Astrocyte of the spinal cord (primary cell): Measurements from ENCODE around the gene SCG5.

ENCODE experiments used
- DNase-seq: peaks from one replicate; pipeline ENCODE4 v3.0.0; 2011; ENCODE audit warnings: low read depth, low spot score
- H3K4me3 ChIP-seq: 2 replicates; pipeline ENCODE4 v1.5.1; 2011; ENCODE audit warnings: low read depth, mild to moderate bottlenecking, low read length, moderate library complexity
- in situ Hi-C: cut with HindIII; loops from 2 replicates; pipeline ENCODE4 v1.10.0; 2017; ENCODE audit warnings: low sequenced_read_pairs
- TF ChIP-seq, protein P1 (sequence below): IDR thresholded peaks from 2 replicates; pipeline ENCODE4 v1.5.1; 2012; ENCODE audit warnings: low read depth, mild to moderate bottlenecking, low read length, inconsistent platforms

The SCG5 gene

DNA sequence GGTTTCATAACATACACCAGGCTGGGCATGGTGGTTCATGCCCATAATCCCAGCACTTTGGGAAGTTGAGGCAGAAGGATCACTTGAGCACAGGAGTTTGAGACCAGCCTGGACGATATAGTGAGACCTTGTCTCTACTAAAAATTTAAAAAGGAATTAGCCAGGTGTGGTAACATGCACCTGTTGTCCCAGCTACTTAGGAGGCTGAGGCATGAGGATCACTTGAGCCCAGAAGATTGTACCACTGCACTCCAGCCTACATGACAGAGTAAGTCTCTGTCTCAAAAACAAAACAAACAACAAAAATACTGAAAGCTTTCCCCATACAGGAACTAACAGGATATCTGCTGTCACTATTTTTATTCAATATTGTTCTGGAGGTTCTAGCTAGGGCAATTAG, 97.2 kb downstream of the SCG5 start:
- DNase-seq: no peak
- in situ Hi-C loops: no loop called here
- H3K4me3 ChIP-seq: no peak overlapping the region
- TF ChIP-seq, protein P1, sequence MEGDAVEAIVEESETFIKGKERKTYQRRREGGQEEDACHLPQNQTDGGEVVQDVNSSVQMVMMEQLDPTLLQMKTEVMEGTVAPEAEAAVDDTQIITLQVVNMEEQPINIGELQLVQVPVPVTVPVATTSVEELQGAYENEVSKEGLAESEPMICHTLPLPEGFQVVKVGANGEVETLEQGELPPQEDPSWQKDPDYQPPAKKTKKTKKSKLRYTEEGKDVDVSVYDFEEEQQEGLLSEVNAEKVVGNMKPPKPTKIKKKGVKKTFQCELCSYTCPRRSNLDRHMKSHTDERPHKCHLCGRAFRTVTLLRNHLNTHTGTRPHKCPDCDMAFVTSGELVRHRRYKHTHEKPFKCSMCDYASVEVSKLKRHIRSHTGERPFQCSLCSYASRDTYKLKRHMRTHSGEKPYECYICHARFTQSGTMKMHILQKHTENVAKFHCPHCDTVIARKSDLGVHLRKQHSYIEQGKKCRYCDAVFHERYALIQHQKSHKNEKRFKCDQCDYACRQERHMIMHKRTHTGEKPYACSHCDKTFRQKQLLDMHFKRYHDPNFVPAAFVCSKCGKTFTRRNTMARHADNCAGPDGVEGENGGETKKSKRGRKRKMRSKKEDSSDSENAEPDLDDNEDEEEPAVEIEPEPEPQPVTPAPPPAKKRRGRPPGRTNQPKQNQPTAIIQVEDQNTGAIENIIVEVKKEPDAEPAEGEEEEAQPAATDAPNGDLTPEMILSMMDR: no peak

DNA sequence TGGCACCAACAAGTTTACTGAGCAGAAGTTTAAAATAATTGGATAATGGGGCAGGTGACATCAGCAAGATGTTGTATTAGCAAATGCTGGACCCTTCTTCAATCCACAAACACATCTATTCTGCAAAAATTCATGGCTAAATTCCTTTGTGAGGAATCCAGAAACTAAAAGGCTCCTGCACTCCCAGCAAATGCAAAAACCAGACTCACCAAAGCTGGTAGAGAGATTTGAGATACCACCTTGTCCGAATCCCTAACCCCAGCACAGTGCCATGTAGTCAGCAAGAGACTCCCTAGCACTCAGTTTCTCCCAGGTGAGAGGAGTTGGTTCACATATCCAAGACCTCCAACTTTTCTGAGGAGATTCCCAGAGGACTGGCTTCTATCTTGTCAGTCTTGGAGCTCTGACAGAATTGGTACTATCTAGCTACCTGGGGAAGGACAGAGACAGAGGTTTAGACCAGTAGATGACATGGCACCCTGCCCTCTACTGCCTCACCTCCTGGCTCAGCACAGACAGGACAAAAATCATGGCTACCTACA, 98.1 kb downstream of the SCG5 start:
- in situ Hi-C loops: no loop called here
- no peak for DNase-seq
- no peak overlapping the region for H3K4me3 ChIP-seq
- TF ChIP-seq, protein P1: no peak

DNA sequence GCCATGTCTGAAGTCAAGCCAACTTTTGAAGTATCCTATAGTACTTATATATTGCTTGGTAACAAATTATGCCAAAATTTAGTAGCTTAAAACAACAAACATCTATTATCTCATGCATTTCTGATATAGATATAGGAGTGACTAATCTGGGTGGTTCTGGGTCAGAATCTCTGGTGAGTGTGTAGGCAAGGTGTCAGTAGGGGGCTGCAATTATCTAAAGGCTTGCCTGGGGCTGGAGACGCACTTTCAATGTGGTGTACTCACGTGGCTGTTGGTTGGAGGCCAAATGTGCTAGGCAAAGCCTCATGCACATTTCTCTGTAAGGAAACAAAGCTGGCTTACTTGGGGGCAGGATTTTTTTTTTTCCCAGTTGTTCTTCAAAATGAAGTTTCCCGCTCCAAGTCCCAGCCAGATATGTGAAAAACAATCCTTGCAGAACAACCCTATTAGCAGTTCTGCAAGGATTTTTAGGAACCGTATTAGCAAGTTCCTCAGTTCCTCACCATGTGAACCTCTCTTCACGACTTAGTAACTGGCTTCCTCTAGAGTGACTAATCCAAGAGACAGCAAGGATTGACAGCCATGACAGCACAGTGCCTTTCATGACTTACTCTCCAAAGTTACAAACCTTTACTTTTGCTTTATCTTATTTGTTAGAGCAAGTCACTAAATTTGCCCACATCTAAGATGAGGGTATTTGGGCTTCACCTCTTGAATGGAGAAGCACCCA, 102.1 kb downstream of the SCG5 start:
- TF ChIP-seq, protein P1: no peak
- in situ Hi-C loops: no loop called here
- no peak overlapping the region for H3K4me3 ChIP-seq
- no peak for DNase-seq

DNA sequence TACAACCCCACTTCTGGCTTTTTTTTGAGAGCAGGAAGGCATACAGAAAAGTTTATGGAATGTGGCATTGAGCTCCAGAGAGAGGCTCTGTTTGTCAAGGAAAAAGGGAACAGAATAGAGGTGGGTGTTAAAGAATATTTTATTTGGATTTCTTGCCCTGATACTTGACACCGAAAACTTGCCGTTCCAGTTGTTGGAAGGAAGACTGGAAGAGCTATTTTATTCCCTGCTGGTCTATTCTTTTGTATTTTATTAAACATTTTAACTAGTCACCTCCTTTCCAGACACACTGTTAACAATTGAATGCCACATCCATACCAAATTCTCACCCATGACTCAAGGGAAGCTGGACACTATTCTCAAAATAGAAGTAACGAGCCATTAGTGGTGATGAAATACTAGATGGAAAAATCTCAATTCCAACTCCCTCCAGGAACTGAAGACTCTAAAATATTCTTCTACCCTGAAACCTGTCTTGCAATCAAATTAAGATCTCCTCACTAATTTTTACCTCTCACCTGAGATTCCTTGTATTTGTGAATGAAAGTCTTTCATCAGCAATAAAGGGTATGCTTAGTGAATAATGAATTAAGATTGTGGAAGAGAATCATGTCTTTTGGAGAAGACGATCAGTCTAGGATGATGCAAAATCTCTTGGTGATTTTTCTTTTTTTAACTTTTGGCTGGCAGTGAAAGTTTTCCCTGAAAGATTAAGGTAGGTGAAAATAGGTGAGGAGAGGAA, 104.8 kb downstream of the SCG5 start:
- no peak overlapping the region for H3K4me3 ChIP-seq
- no peak for DNase-seq
- TF ChIP-seq, protein P1: no peak
- in situ Hi-C loops: no loop called here
